WI38 (cell line): ENCODE data around the gene RALGPS2.

Experiments
- H3K4me3 ChIP-seq: 2 replicates; pipeline ENCODE4 v1.5.1; 2011; ENCODE audit warnings: low read depth, mild to moderate bottlenecking, control low read depth, low read length
- CTCF ChIP-seq: IDR thresholded peaks from 2 replicates; pipeline ENCODE4 v1.5.1; 2012; ENCODE audit warnings: low read depth, mild to moderate bottlenecking, control low read depth, low read length

The RALGPS2 gene

GRCh38 chr1:178718520-178718919 is 6.5 kb upstream of the RALGPS2 start:
- no peak overlapping the region for H3K4me3 ChIP-seq
- TF ChIP-seq CTCF = no peak

GRCh38 chr1:178723546-178723945 is 1.5 kb upstream of the RALGPS2 start:
- H3K4me3 ChIP-seq = no peak overlapping the region

GRCh38 chr1:178724376-178724727 is 692 bp upstream of the RALGPS2 start:
- no peak for TF ChIP-seq CTCF
- peak overlapping the region; percentile 81 for H3K4me3 ChIP-seq

More at GRCh38 chr1:178723546-178723945, 1.5 kb upstream of the RALGPS2 start:
- TF ChIP-seq CTCF = no peak

GRCh38 chr1:178725466-178726086 is 532 bp downstream of the RALGPS2 start:
- no peak for TF ChIP-seq CTCF
- H3K4me3 ChIP-seq = peak overlapping the region; percentile 81

- H3K4me3 ChIP-seq = peak overlapping the region; percentile 81
- TF ChIP-seq CTCF = no peak
Observed at GRCh38 chr1:178726087-178726517, 1.1 kb downstream of the RALGPS2 start.

- TF ChIP-seq CTCF = no peak
- peak overlapping the region; percentile 81 for H3K4me3 ChIP-seq
Observed at GRCh38 chr1:178726545-178726944, 1.5 kb downstream of the RALGPS2 start.

GRCh38 chr1:178727014-178727895 is 2.2 kb downstream of the RALGPS2 start:
- no peak for TF ChIP-seq CTCF
- peak overlapping the region; percentile 81 for H3K4me3 ChIP-seq
